K562 (cell line): ENCODE results near the gene MMP15. TPM values are rescaled to one million over a fixed set of nuclear protein-coding genes. Genes with fewer than 3 reads are reported as not detected.
A peak's percentile ranks its signal among the peaks of the same experiment; 100 is the strongest.

Experiments
- ATAC-seq: fragments of 200-7000 bp; cut with Tn5 transposase; 3 replicates; pipeline ENCODE4 v1.9.1; 2020; ENCODE audit warnings: moderate library complexity
- BruUV-seq: library from RNA; stranded (reverse); fragments of 400-500 nt; replicated peaks from 2 replicates; lab custom pipeline; 2021; lab: Mats Ljungman, UMichigan
- CTCF ChIA-PET: fragments of 300-600 bp; formaldehyde crosslinking; extraction: SDS; loops from one replicate; lab custom pipeline; 2021; ENCODE audit warnings: low intra/inter-chr PET ratio; lab: Yijun Ruan, JAX
- POLR2A ChIA-PET: fragments of 300-600, 350-650 bp; sonication (Branson Sonifier 250); formaldehyde crosslinking; extraction: SDS; loops from one replicate; lab custom pipeline; 2021; ENCODE audit warnings: antibody characterized with exemption, inconsistent platforms; lab: Yijun Ruan, JAX
- DNase-seq, 4 experiments: peaks; one replicate each; pipeline versions ENCODE4 v3.0.0 to v3.0.0-alpha.2; 2011 to 2018; ENCODE audit warnings: low spot score in 3 of 4, mixed read lengths in 3 of 4; ENCODE audit errors: extremely low read depth in 1 of 4
- FAIRE-seq: peaks from 2 replicates; lab custom pipeline; 2011; peaks lifted over from hg19 to GRCh38; lab: Jason Lieb, UNC
- H2AFZ ChIP-seq: 2 replicates; pipeline ENCODE4 v1.6.0; 2011; ENCODE audit warnings: low read depth, low read length, control low read depth, inconsistent platforms
- H3K27ac ChIP-seq: fragments of 200-600 bp; 3 replicates; pipeline ENCODE4 v1.8.0; 2011; ENCODE audit warnings: low read depth, mild to moderate bottlenecking, control low read depth, inconsistent platforms, low read length, moderate library complexity, mixed read lengths; ENCODE audit errors: extremely low read depth
- H3K27me3 ChIP-seq, 2 experiments: fragments of 300-600 bp in 1 of 2; 2 replicates in 1 of 2; 3 replicates in 1 of 2; pipeline versions ENCODE4 v1.6.0 to v1.8.0; 2011; ENCODE audit warnings: inconsistent platforms in 2 of 2, low read length in 2 of 2, mild to moderate bottlenecking in 1 of 2, mixed read lengths in 1 of 2, moderate library complexity in 1 of 2; ENCODE audit not compliant: control insufficient read depth in 2 of 2, insufficient read depth in 2 of 2
- H3K36me3 ChIP-seq: fragments of 300-600 bp; 3 replicates; pipeline ENCODE4 v1.8.0; 2011; ENCODE audit warnings: mild to moderate bottlenecking, low read length, inconsistent platforms; ENCODE audit not compliant: control insufficient read depth, insufficient read depth
- H3K4me1 ChIP-seq, 2 experiments: fragments of 200-600 bp in 1 of 2; replicated peaks in 1 of 2; 2 replicates in 1 of 2; 3 replicates in 1 of 2; pipeline versions ENCODE4 v1.5.1 to v1.8.0; 2011; ENCODE audit warnings: inconsistent platforms in 2 of 2, low read length in 2 of 2, mild to moderate bottlenecking in 1 of 2, mixed read lengths in 1 of 2, moderate library complexity in 1 of 2; ENCODE audit not compliant: control insufficient read depth in 2 of 2, insufficient read depth in 2 of 2
- H3K4me2 ChIP-seq: 2 replicates; pipeline ENCODE4 v1.6.1; 2011; ENCODE audit warnings: low read length, control low read depth, inconsistent platforms, mixed read lengths; ENCODE audit not compliant: insufficient read depth
- H3K4me3 ChIP-seq: fragments of 200-600 bp; sonication (generic), shearing (Covaris generic); 2 replicates; pipeline ENCODE4 v1.5.1; 2016; ENCODE audit warnings: control low read depth, inconsistent platforms
- H3K79me2 ChIP-seq: fragments of 200-600 bp; 3 replicates; pipeline ENCODE4 v1.8.0; 2011; ENCODE audit warnings: low read length, inconsistent platforms; ENCODE audit not compliant: control insufficient read depth, insufficient read depth
- H3K9ac ChIP-seq, 2 experiments: 2 replicates each; pipeline versions ENCODE4 v1.6.0 to v1.6.1; 2011; ENCODE audit warnings: low read depth in 2 of 2, low read length in 2 of 2, control low read depth in 1 of 2, inconsistent platforms in 1 of 2, mild to moderate bottlenecking in 1 of 2, mixed read lengths in 1 of 2; ENCODE audit not compliant: insufficient read depth in 1 of 2
- H3K9me1 ChIP-seq: one replicate; pipeline ENCODE4 v1.6.0; 2011; ENCODE audit warnings: inconsistent platforms, mild to moderate bottlenecking, low read length, moderate library complexity; ENCODE audit not compliant: control insufficient read depth, insufficient read depth
- H3K9me3 ChIP-seq: replicated peaks from 2 replicates; pipeline ENCODE4 v1.5.1; 2011; ENCODE audit warnings: low read depth, low read length, inconsistent platforms; ENCODE audit not compliant: control insufficient read depth, insufficient read depth
- H4K20me1 ChIP-seq: replicated peaks from 2 replicates; pipeline ENCODE4 v1.6.1; 2011; ENCODE audit warnings: low read length, inconsistent platforms, mixed read lengths; ENCODE audit not compliant: control insufficient read depth, insufficient read depth
- CEBPG ChIP-seq, 3 experiments: fragments of 200-800 bp in 1 of 3; sonication (Bioruptor generic) in 1 of 3; sonication (generic) in 1 of 3; formaldehyde crosslinking in 1 of 3; IDR thresholded peaks in 2 of 3; conservative IDR thresholded peaks in 1 of 3; 2 replicates each; pipeline versions ENCODE4 v1.6.1 to v1.8.0; 2016 to 2022; ENCODE audit warnings: missing compliant biosample characterization in 2 of 3, missing genetic modification characterization in 2 of 3, mild to moderate bottlenecking in 1 of 3, missing genetic modification reagents in 1 of 3
- CREB1 ChIP-seq, 2 experiments: sonication (generic) in 1 of 2; formaldehyde crosslinking in 1 of 2; IDR thresholded peaks; 2 replicates each; pipeline versions ENCODE4 v1.6.1 to v1.8.0; 2012 to 2022; ENCODE audit warnings: inconsistent platforms in 1 of 2, mild to moderate bottlenecking in 1 of 2, missing genetic modification reagents in 1 of 2, moderate library complexity in 1 of 2
- EGR1 ChIP-seq: fragments of 450-650 bp; conservative IDR thresholded peaks from 2 replicates; pipeline ENCODE4 v1.6.1; 2017; ENCODE audit warnings: mild to moderate bottlenecking
- L3MBTL2 ChIP-seq: fragments of 450-650 bp; IDR thresholded peaks from 2 replicates; pipeline ENCODE4 v1.6.1; 2016; ENCODE audit warnings: mild to moderate bottlenecking, moderate library complexity
- RBFOX2 ChIP-seq: fragments of 200-400 bp; formaldehyde crosslinking; IDR thresholded peaks from 2 replicates; pipeline ENCODE4 v1.6.1; 2017; ENCODE audit warnings: low read depth, mild to moderate bottlenecking, low read length, moderate library complexity
- SRSF3 ChIP-seq: fragments of 200-400 bp; formaldehyde crosslinking; IDR thresholded peaks from 2 replicates; pipeline ENCODE4 v1.6.1; 2016; ENCODE audit warnings: mild to moderate bottlenecking, low read length, moderate library complexity; ENCODE audit not compliant: insufficient read depth
- STAG1 ChIP-seq: sonication (generic); formaldehyde crosslinking; IDR thresholded peaks from 2 replicates; pipeline ENCODE4 v1.5.0; 2020; ENCODE audit warnings: missing genetic modification reagents, borderline replicate concordance
- TFE3 ChIP-seq: fragments of 450-650 bp; formaldehyde crosslinking; IDR thresholded peaks from 2 replicates; pipeline ENCODE4 v1.4.0; 2020; ENCODE audit warnings: mild to moderate bottlenecking, mixed read lengths
- USF1 ChIP-seq: sonication (generic); formaldehyde crosslinking; IDR thresholded peaks from 2 replicates; pipeline ENCODE4 v1.9.0; 2022; ENCODE audit warnings: mild to moderate bottlenecking, missing genetic modification reagents
- ZBTB43 ChIP-seq: sonication (generic); formaldehyde crosslinking; IDR thresholded peaks from 2 replicates; pipeline ENCODE4 v1.8.0; 2023; ENCODE audit warnings: mild to moderate bottlenecking, missing genetic modification reagents
- ZNF146 ChIP-seq: IDR thresholded peaks from one replicate; pipeline ENCODE4 v1.6.1; 2018; ENCODE audit warnings: missing compliant biosample characterization; ENCODE audit not compliant: unreplicated experiment
- ZNF263 ChIP-seq: sonication (generic); formaldehyde crosslinking; IDR thresholded peaks from 2 replicates; pipeline ENCODE4 v1.8.0; 2022; ENCODE audit warnings: mild to moderate bottlenecking, missing genetic modification reagents, borderline replicate concordance
- ZNF3 ChIP-seq: fragments of 250-450 bp; sonication (Bioruptor Pico); IDR thresholded peaks from 2 replicates; pipeline ENCODE4 v1.5.0; 2021; ENCODE audit warnings: mild to moderate bottlenecking, moderate library complexity
- ZNF707 ChIP-seq: fragments of 250-450 bp; sonication (Bioruptor Pico); conservative IDR thresholded peaks from 2 replicates; pipeline ENCODE4 v1.8.0; 2022; ENCODE audit warnings: inconsistent platforms, mild to moderate bottlenecking, moderate library complexity
- WGBS: fragments of 100-300 bp; shearing (Covaris generic); methylation state at CpG from one replicate; pipeline ENCODE4 v1.1.6; 2016; ENCODE audit warnings: low coverage, mixed read lengths; ENCODE audit not compliant: insufficient coverage; ENCODE audit errors: missing lambda C conversion rate; 5-methylcytosine and 5-hydroxymethylcytosine counted together
- in situ Hi-C: fragments of 300-500 bp; cut with MboI; formaldehyde crosslinking; loops from 4 replicates; pipeline ENCODE4 v1.15.0; 2018; ENCODE audit warnings: inconsistent platforms, mixed read lengths
- intact Hi-C: fragments of 100-400 bp; cut with micrococcal nuclease; formaldehyde crosslinking; loops from 2 replicates; pipeline ENCODE4 v1.14.2; 2022
- polyA plus RNA-seq, 8 experiments: library from polyadenylated mRNA; depleted of rRNA in 4 of 8; stranded (reverse) in 5 of 8; unstranded in 3 of 8; fragments of >200 nt; fragmentation: Nextera tagmentation in 2 of 8; fragmentation: Illumina TruSeq in 1 of 8; extraction: Ambion mirVana in 2 of 8; extraction: Trizol in 1 of 8; gene quantifications; 2 replicates each; pipeline versions ENCODE4 v1.2.1 to v1.2.3, GENCODE V29; 2011 to 2014; ENCODE audit warnings: inconsistent platforms in 1 of 8, missing spikeins in 1 of 8
- total RNA-seq, 7 experiments: library from RNA; depleted of rRNA in 6 of 7; stranded (reverse); fragments of >200 nt in 6 of 7; fragmentation: Illumina TruSeq in 2 of 7; extraction: Trizol in 2 of 7; gene quantifications; 2 replicates each; pipeline versions ENCODE4 v1.2.1 to v1.2.3, GENCODE V29; 2011 to 2021; ENCODE audit warnings: low replicate concordance in 1 of 7
- TF ChIP-seq, protein P1 (sequence below): sonication (generic); formaldehyde crosslinking; IDR thresholded peaks from 2 replicates; pipeline ENCODE4 v1.8.0; 2022; ENCODE audit warnings: mild to moderate bottlenecking, low read depth, missing genetic modification reagents

MMP15 gene
- total and polyA plus RNA-seq, 9 of the 15 experiments (the other 6 are each of a cell fraction or from before 2014, with no cell fraction given) = 0.01 to 20.4 (median 5.5) TPM

DNA sequence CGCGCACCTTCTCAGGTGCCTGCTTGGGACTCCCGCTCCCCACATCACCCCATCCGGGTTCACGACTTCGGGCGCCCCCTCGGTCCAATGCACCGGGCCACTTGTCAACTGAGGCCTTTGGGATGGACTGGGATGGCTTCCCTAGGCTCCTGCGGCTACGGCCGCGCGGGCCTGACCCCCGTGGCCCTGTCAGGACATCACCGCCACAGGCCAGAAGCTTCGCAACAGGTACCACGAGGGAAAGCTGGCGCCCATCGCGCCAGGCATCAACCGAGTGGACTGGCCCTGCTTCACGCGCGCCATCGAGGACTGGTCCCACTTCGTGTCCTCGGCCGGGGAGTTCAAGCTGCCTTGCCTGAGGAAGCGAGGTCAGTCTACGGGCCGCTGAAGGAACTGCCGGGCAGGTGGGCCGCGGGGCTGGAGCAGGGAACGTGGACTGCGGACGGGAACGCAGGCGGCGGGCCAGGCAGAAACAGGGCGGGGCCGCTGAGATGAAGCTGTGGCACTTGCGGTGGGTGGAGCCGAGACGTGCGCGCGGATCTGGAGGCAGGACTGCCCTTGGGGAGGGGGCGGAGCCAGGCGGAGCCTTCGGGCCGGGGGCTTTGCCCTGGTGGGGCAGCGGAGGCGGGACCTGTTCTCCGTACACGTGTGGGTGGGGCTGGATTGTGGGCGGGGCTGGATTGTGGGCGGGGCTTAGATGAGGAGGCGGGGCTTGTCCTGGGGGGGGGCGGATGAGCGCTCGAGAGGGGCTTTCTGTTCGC is 40.9 kb upstream of the MMP15 start:
- in situ Hi-C loops = no loop called here
- intact Hi-C loops = no loop called here
- DNase-seq = peak; percentile 95 to 99 (median 98)
- TF ChIP-seq ZNF3 (CRISPR knock-in tag) (no peak), TFE3 (CRISPR knock-in tag) (no peak), CEBPG (CRISPR knock-in tag; IDR thresholded peaks at IDR 0.05) (no peak), CEBPG (tag; conservative IDR thresholded peaks at IDR 0.05 in 1 of 2, IDR thresholded peaks at IDR 0.05 in 1 of 2) (no peak), ZNF146 (CRISPR knock-in tag) (no peak), EGR1 (peak; percentile 67), L3MBTL2 (peak; percentile 79), STAG1 (CRISPR knock-in tag) (no peak), ZNF263 (no peak; the same call in 1 of the 2 replicates), SRSF3 (no peak), CREB1 (IDR thresholded peaks at IDR 0.05) (no peak; the same call in 1 of the 2 replicates), CREB1 (CRISPR knock-in tag; IDR thresholded peaks at IDR 0.05) (no peak), ZNF707 (CRISPR knock-in tag) (no peak), ZBTB43 (CRISPR knock-in tag) (no peak), RBFOX2 (peak; percentile 78), USF1 (CRISPR knock-in tag) (no peak)
- TF ChIP-seq, protein P1, sequence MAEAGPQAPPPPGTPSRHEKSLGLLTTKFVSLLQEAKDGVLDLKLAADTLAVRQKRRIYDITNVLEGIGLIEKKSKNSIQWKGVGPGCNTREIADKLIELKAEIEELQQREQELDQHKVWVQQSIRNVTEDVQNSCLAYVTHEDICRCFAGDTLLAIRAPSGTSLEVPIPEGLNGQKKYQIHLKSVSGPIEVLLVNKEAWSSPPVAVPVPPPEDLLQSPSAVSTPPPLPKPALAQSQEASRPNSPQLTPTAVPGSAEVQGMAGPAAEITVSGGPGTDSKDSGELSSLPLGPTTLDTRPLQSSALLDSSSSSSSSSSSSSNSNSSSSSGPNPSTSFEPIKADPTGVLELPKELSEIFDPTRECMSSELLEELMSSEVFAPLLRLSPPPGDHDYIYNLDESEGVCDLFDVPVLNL (CRISPR knock-in tag) = peak; percentile 50; the same call in 1 of the 2 replicates

More for the DNA sequence above, 40.9 kb upstream of the MMP15 start:
- H3K4me2 ChIP-seq = peak overlapping the region; percentile 88
- FAIRE-seq (peak; percentile 84), ATAC-seq (peak; percentile 98)
- no peaks in the 10 kb centered on the region for H4K20me1 ChIP-seq
- no peaks in the 10 kb centered on the region for H3K36me3 ChIP-seq
- WGBS = 32% methylated on average over 44 of the region's 64 CpGs
- no peaks in the 10 kb centered on the region for H3K27me3 ChIP-seq
- H3K9ac ChIP-seq = peak overlapping the region; percentile 57 to 91
- H3K9me1 ChIP-seq = no peaks in the 10 kb centered on the region
- H3K9me3 ChIP-seq = no peaks in the 10 kb centered on the region
- CTCF ChIA-PET = interaction anchor here (0.6 kb wide), 1 partner anchor 77 kb away, joined by 3 read pairs; no protein-coding TSS in a partner anchor
- H2AFZ ChIP-seq = peak overlapping the region; percentile 99
- H3K4me1 ChIP-seq = peaks cover 6 to 25% of the 10 kb centered on the region in 2 experiments; a peak in 4 of 5 replicates
- peak overlapping the region; percentile 55 for H3K4me3 ChIP-seq
- no TSS peak for BruUV-seq
- H3K27ac ChIP-seq = peak overlapping the region; percentile 47; the same call in 1 of the 3 replicates
- POLR2A ChIA-PET = interaction anchor here (0.6 to 0.7 kb wide), 2 partner anchors 8 to 145 kb away, joined by 3 read pairs; a partner anchor contains a TSS
- no peaks in the 10 kb centered on the region for H3K79me2 ChIP-seq
